HK-2 (cell line): Measurements from ENCODE around the gene LRRC41.
A peak's percentile ranks its signal among the peaks of the same experiment; 100 is the strongest.
"Not testable (repeated sequence)": the region's sequence is repeated elsewhere in the genome, so short reads cannot be mapped to it uniquely, and the experiment has no call there.

Source experiments
- DNase-seq: peaks from one replicate; pipeline ENCODE4 v3.0.0-alpha.2; 2018; ENCODE audit not compliant: unreplicated experiment

The LRRC41 gene

DNA sequence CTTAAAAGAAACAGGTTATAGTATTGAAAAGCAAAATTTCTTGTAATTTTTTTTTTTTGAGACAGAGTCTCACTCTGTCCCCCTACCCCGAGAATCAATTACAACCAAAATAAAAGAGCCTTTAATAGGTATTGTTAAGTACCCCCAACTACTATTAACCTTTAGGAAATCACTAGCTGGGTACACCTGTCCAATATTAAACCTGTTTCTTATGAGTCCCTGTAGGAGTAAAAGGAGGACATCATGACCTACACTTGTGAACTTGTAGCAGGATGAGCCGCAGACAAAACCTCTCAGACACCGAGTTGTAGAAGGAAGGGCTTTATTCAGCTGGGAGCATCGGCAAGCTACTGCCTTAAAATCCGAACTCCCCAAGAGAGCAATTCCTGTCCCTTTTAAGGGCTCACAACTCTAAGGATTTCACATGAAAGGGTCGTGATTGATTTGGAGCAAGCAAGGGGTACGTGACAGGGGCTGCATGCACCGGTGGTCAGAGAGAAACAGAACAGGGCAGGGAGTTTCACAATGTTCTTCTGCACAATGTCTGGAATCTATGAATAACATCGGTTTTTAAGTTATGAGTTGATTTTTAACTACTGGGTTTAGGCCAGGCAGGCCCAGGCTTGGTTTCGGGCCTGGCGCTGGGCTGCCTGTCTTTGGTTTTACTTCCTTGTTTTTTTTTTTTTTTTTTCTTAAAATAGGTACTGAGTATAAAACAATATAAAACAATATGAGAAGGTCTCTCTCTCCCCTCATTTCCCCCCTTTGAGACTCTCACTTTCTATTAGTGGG, 22.1 kb upstream of the LRRC41 start:
- not testable (repeated sequence) for DNase-seq

- DNase-seq, result not testable (repeated sequence)
Observed at GRCh38 chr1:46322191-46322590, 18.8 kb upstream of the LRRC41 start.

GRCh38 chr1:46319960-46320914, 16.8 kb upstream of the LRRC41 start:
- not testable (repeated sequence) for DNase-seq

GRCh38 chr1:46319301-46319700, 15.9 kb upstream of the LRRC41 start:
- DNase-seq, result not testable (repeated sequence)

GRCh38 chr1:46317323-46317722, 13.9 kb upstream of the LRRC41 start:
- DNase-seq, result no peak

- no peak for DNase-seq
Observed at GRCh38 chr1:46315669-46316403, 12.4 kb upstream of the LRRC41 start.

- no peak for DNase-seq
Observed at GRCh38 chr1:46310321-46310720, 6.9 kb upstream of the LRRC41 start.

GRCh38 chr1:46309401-46310159, 6.2 kb upstream of the LRRC41 start:
- DNase-seq, result no peak

GRCh38 chr1:46306159-46306530, 2.7 kb upstream of the LRRC41 start:
- no peak for DNase-seq

GRCh38 chr1:46303872-46304326, 483 bp upstream of the LRRC41 start:
- DNase-seq, result no peak

GRCh38 chr1:46302641-46303037, 777 bp downstream of the LRRC41 start:
- peak; percentile 55 for DNase-seq

- DNase-seq, result peak; percentile 67
Observed at GRCh38 chr1:46301808-46302640, 1.4 kb downstream of the LRRC41 start.

- no peak for DNase-seq
Observed at GRCh38 chr1:46301406-46301807, 2.0 kb downstream of the LRRC41 start.

DNA sequence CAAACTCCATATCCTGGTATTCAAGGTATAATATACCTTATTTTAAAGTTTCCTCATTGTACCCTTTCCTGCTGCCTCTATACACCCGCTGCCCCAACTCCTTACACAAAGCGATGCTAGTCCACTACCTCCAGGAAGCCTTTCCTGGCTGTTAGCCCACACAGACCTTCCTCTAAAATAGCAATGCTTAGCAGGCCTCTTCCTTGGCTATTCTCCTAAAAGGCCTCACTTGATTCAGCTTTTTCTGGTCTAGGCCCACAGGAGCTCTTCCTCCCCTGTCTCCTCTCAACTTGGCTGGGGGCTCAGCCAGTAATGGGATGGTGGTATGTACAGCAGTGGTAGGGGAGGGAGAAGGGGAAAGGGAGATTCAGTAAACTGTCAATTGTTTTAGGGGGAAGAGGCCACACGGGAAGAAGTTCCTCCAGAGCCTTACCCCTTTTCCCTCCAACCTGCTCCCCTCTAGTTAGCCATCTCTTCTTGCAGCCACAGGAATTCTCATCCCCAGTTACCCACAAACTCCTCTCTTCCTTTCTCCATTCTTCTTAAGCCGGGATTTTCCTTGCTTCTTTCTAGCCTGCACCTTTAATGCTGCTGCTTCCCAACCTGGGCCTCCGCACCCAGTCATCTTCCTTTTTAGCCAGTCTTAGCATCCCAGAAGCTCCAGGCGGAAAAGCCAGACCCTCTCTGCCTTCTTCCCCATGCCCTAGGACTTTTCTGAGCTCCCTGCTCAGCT, 2.6 kb downstream of the LRRC41 start:
- no peak for DNase-seq

DNA sequence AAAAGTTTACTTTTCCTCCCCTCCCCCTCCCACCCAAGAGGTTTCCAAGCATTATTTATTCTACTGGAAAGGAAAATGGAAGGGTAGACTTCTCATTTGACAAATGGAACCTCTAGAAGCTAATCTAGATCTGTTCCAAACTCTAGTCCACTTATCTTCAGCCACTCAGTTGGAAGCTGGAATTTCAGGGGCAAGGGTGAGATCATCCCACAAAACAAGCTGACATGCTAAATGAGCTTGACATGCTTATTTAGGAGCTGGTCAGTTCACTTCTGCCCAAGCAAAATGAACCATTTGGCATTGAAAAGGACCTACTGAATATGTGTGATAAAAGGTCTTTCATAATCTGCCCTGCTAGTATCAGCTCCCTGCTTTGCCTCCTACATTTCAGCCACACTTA, 5.0 kb downstream of the LRRC41 start:
- no peak for DNase-seq

DNA sequence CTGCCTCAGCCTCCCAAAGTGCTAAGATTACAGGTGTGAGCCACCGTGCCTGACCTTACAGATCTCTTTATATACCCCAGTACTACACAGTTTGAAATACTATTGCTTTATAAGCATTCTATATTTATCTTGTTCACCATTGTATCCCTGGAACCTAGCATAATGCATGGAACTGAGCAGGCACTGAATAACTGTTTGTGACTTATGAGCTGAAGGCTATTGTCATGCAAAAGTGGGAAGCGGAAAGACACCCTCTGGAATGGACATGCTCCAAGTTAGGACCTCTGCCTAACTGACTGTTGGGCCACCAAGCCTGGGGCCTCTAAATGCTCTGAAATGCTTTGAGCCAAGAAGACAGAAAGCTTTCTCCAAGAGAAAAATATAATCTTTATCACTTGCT, 8.1 kb downstream of the LRRC41 start:
- DNase-seq, result no peak

DNA sequence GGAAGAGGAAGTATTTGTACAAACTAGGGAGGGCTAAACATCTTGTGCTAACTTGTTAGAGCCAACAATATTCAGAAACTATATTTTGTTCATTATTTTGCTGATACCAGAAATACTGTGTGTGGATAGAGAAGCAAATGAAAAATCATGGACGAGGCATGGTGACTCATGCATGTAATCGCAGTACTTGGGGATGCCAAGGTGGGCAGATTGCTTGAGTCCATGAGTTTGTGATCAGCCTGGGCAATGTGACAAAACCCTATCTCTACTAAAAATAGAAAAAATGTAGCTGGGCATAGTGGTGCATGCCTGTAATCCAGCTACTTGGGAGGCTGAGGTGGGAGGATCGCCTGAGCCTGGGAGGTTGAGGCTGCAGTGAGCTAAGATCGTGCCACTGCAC, 13.4 kb downstream of the LRRC41 start:
- no peak for DNase-seq

DNA sequence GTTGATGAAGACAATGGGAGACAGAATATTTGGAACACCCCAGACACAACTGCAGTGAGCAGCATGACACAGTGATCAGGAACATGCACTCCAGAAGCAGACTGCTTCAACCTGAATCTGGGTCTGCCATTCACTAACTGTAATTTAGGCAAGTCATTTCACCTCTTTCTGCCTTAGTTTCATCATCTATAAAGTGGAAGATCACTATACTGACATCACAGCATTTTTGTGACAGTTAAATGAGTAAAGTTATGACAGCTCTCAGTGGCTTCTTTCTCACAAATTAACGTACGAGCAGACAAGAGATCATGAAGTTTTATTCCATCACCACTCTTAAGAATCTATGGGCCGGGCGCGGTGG, 14.3 kb downstream of the LRRC41 start:
- DNase-seq, result no peak

DNA sequence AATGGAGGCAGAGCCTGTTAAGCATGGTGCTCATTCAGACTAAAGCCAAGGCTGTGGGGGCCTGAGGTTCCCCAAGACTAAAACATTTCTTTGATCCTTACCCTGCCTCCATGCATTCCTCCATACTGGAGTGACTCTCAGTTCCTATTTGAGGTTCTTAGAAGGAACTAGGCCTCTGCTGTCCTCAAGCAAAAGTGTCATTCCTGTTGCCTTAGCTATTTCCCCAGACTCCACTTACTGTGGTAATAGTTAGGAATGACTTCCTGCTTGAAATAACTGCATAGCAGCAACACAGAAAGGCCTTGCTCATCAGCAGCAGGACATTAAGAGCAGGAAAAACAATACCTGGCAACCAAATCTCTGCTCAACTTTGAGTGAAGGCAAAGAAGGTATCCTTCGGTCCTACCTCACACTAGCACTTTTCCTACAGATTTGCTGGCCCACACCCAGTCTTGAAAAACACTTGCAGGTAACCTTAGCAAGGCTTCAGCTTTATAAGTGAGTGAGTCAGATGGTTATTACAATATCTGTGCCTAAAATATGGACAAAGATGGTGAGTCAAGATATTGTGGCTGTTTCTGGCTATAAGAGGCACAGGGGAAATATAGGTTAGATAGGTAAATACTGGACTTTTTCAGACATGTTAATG, 14.8 kb downstream of the LRRC41 start:
- no peak for DNase-seq
